Lung microvascular endothelial cell (primary cell): ENCODE results near the gene SPC24. TPM values are rescaled to one million over a fixed set of nuclear protein-coding genes. Genes with fewer than 3 reads are reported as not detected.
"Not testable (repeated sequence)": the region's sequence is repeated elsewhere in the genome, so short reads cannot be mapped to it uniquely, and the experiment has no call there.

Experiments
- DNase-seq, 2 donors: peaks; one replicate each; pipeline versions ENCODE4 v3.0.0 to v3.0.0-alpha.2; 2010; ENCODE audit warnings: low read depth in 2 of 2
- total RNA-seq: library from RNA; depleted of rRNA; stranded (reverse); fragments of >200 nt; gene quantifications from 2 replicates; pipeline ENCODE4 v1.2.1, GENCODE V29; 2014

The SPC24 gene
- total RNA-seq, 1 donor from 2014 or later = 14.3 TPM

DNA sequence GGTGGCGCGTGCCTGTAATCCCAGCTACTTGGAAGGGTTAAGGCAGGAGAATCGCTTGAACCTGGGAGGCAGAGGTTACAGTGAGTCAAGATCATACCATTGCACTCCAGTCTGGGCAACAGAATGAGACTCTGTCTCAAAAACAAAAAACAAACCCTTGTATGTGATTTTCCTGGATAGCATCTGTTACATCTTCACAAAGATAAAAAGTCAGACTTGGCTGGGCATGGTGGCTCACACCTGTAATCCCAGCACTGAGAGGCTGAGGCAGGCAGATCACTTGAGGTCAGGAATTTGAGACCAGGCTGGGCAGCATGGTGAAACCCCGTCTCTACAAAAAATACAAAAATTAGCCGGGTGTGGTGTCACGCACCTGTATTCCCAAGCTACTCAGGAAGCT is 58.2 kb downstream of the SPC24 start:
- DNase-seq = not testable (repeated sequence)

DNA sequence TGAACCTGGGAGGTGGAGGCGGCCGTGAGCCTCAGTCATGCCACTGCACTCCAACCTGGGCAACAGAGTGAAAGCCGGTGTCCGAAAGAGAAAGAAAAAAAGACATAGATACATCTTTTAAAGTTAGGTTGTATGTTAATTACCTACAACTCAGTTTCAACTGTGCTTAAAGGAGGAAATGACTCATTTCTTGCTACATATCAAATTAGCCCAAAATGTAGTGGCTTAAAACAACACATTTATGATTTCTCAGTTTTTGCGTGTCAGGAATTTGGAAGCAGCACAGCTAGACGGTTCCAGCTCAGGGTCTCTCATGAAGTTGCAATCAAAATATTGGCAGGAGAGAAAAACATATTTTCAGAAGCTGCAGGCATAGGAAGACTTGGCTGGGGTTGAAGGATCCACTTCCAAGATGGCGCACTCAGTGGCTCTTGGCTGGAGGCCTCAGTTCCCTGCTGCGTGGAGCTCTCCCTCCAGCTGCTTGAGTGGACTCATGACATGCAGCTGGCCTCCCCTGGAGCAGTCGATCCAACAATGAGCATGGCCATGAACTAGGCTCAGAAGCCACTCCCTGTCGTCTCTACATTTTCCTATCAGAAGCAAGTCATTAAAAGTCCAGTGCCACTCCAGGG is 59.3 kb downstream of the SPC24 start:
- peak; percentile 67 to 74 for DNase-seq

Other genes starting within 250 kb of the SPC24 start
- gene YIPF2, start 227.1 kb downstream of the SPC24 start, total RNA-seq = 54.9 and 81.3 TPM in 2 replicates
- 24.0 and 32.7 TPM in 2 replicates for gene TIMM29, start 227.0 kb downstream of the SPC24 start, total RNA-seq
- 43.2 and 46.8 TPM in 2 replicates for gene SMARCA4, start 194.8 kb downstream of the SPC24 start, total RNA-seq
- 47.9 and 81.5 TPM in 2 replicates for gene LDLR, start 66.3 kb downstream of the SPC24 start, total RNA-seq
- gene KANK2, start 41.8 kb upstream of the SPC24 start, total RNA-seq = 39.0 and 110 TPM in 2 replicates
- not detected in 2 replicates for gene ANGPTL8, start 83.8 kb upstream of the SPC24 start, total RNA-seq
- 46.0 and 46.4 TPM in 2 replicates for gene DOCK6, start 106.7 kb upstream of the SPC24 start, total RNA-seq
- gene TSPAN16, start 140.4 kb upstream of the SPC24 start, total RNA-seq = not detected in 2 replicates
- gene RAB3D, start 183.9 kb upstream of the SPC24 start, total RNA-seq = 29.0 and 31.5 TPM in 2 replicates
- gene TMEM205, start 190.5 kb upstream of the SPC24 start, total RNA-seq = 83.7 and 105 TPM in 2 replicates
- 3.9 and 6.2 TPM in 2 replicates for gene CCDC159, start 190.7 kb upstream of the SPC24 start, total RNA-seq
- 6.5 and 6.9 TPM in 2 replicates for gene PLPPR2, start 199.7 kb upstream of the SPC24 start, total RNA-seq
- gene SWSAP1, start 218.9 kb upstream of the SPC24 start, total RNA-seq = 0.65 and 1.2 TPM in 2 replicates
- 5.0 and 5.8 TPM in 2 replicates for gene EPOR, start 228.5 kb upstream of the SPC24 start, total RNA-seq